ENCODE data around the gene ARPC2. TPM values are rescaled to one million over a fixed set of nuclear protein-coding genes. Genes with fewer than 3 reads are reported as not detected.
A peak's percentile ranks its signal among the peaks of the same experiment; 100 is the strongest.

The ARPC2 gene
- total and polyA plus RNA-seq, 2 of the 13 experiments (the other 11 are each of a cell fraction or from before 2014, with no cell fraction given), result 168 to 303 TPM

DNA sequence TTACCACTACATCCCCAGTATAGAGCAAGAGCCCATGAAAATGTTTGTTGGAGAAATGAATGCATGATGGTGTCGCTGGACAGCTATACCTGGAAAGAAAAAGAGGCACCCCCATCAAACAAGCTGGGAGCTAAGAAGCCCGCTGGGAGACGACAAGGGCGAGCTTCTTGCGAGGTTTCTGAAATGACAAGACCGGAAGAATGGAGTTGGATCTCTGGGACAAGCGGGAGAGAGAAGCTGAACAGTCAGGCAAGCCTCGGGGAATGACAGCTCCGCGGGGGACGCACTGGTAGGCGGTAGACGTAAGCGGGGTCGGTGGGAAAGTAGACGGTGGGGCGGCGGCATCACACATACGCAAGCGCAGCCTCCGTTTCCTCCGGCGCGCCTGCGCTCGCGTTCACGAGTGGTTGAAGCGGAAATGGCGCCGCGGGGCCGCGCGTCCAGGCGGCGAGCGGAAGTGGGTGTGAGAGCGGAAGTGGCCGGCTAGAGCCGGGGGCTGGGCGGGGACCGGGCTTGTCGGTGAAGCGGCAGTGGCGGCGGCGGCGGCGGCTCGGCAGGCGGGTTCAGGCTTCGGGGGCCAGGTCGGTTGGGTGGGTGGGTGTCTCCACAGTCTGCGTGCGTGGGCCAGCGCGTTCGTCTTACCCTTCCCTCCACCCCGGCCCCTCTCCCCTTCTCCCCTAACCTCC is at the start of gene ARPC2 (continued):
- TF ChIP-seq ZNF256 (CRISPR knock-in tag; conservative IDR thresholded peaks at IDR 0.05), result peak; percentile 34; the same call in 1 of the 2 replicates
- TF ChIP-seq AGO2 (optimal IDR thresholded peaks at IDR 0.05; ENCODE audit: low read depth, low read length), result no peak
- TF ChIP-seq FOXP1 (IDR thresholded peaks at IDR 0.05), result no peak
- TF ChIP-seq FOXP1 (CRISPR knock-in tag; IDR thresholded peaks at IDR 0.05), result no peak
- TF ChIP-seq, protein P1, sequence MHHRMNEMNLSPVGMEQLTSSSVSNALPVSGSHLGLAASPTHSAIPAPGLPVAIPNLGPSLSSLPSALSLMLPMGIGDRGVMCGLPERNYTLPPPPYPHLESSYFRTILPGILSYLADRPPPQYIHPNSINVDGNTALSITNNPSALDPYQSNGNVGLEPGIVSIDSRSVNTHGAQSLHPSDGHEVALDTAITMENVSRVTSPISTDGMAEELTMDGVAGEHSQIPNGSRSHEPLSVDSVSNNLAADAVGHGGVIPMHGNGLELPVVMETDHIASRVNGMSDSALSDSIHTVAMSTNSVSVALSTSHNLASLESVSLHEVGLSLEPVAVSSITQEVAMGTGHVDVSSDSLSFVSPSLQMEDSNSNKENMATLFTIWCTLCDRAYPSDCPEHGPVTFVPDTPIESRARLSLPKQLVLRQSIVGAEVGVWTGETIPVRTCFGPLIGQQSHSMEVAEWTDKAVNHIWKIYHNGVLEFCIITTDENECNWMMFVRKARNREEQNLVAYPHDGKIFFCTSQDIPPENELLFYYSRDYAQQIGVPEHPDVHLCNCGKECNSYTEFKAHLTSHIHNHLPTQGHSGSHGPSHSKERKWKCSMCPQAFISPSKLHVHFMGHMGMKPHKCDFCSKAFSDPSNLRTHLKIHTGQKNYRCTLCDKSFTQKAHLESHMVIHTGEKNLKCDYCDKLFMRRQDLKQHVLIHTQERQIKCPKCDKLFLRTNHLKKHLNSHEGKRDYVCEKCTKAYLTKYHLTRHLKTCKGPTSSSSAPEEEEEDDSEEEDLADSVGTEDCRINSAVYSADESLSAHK (CRISPR knock-in tag; IDR thresholded peaks at IDR 0.05; ENCODE audit: borderline replicate concordance), result peak; percentile 74; the same call in 1 of the 2 replicates
- TF ChIP-seq, protein P2, sequence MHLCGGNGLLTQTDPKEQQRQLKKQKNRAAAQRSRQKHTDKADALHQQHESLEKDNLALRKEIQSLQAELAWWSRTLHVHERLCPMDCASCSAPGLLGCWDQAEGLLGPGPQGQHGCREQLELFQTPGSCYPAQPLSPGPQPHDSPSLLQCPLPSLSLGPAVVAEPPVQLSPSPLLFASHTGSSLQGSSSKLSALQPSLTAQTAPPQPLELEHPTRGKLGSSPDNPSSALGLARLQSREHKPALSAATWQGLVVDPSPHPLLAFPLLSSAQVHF (CRISPR knock-in tag; IDR thresholded peaks at IDR 0.05), result no peak
- peak; percentile 74; the same call in 1 of the 2 replicates for TF ChIP-seq ZNF776 (CRISPR knock-in tag; IDR thresholded peaks at IDR 0.05)
- no peak for TF ChIP-seq CHD2 (IDR thresholded peaks at IDR 0.05; ENCODE audit: low read depth, low read length)
- no peak for TF ChIP-seq ZKSCAN1 (IDR thresholded peaks at IDR 0.05; ENCODE audit: low read length)
- TF ChIP-seq, protein P3, sequence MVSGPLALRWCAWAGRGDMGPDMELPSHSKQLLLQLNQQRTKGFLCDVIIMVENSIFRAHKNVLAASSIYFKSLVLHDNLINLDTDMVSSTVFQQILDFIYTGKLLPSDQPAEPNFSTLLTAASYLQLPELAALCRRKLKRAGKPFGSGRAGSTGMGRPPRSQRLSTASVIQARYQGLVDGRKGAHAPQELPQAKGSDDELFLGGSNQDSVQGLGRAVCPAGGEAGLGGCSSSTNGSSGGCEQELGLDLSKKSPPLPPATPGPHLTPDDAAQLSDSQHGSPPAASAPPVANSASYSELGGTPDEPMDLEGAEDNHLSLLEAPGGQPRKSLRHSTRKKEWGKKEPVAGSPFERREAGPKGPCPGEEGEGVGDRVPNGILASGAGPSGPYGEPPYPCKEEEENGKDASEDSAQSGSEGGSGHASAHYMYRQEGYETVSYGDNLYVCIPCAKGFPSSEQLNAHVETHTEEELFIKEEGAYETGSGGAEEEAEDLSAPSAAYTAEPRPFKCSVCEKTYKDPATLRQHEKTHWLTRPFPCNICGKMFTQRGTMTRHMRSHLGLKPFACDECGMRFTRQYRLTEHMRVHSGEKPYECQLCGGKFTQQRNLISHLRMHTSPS (CRISPR knock-in tag; IDR thresholded peaks at IDR 0.05; ENCODE audit: low read depth), result no peak; the same call in 1 of the 2 replicates
- TF ChIP-seq CENPBD1 (CRISPR knock-in tag; IDR thresholded peaks at IDR 0.05; ENCODE audit: borderline replicate concordance, low read depth), result peak; percentile 15; the same call in 1 of the 2 replicates
- no peak for TF ChIP-seq HNF4A (CRISPR knock-in tag; IDR thresholded peaks at IDR 0.05)
- no peak for TF ChIP-seq ZNF850 (CRISPR knock-in tag; conservative IDR thresholded peaks at IDR 0.05)
- peak; percentile 70 for TF ChIP-seq BCL3 (CRISPR knock-in tag; IDR thresholded peaks at IDR 0.05)
- TF ChIP-seq ZNF644 (CRISPR knock-in tag; IDR thresholded peaks at IDR 0.05; ENCODE audit: low read depth), result 0 out of 2 replicates have a peak, but pooled peaks have one; percentile 9
- TF ChIP-seq SMAD3 (CRISPR knock-in tag; IDR thresholded peaks at IDR 0.05), result peak; percentile 42; the same call in 1 of the 2 replicates
- TF ChIP-seq HMG20B (CRISPR knock-in tag; conservative IDR thresholded peaks at IDR 0.05), result no peak
- TF ChIP-seq ZNF33B (CRISPR knock-in tag; IDR thresholded peaks at IDR 0.05), result no peak
- TF ChIP-seq ATF1 (CRISPR knock-in tag; IDR thresholded peaks at IDR 0.05), result no peak
- no peak for TF ChIP-seq ZNF552 (CRISPR knock-in tag; IDR thresholded peaks at IDR 0.05; ENCODE audit: borderline replicate concordance)
- TF ChIP-seq CC2D1A (CRISPR knock-in tag; IDR thresholded peaks at IDR 0.05), result no peak
- no peak for TF ChIP-seq ZNF615 (CRISPR knock-in tag; IDR thresholded peaks at IDR 0.05; ENCODE audit: borderline replicate concordance)
- TF ChIP-seq ZZZ3 (CRISPR knock-in tag; IDR thresholded peaks at IDR 0.05; ENCODE audit: borderline replicate concordance), result 0 out of 2 replicates have a peak, but pooled peaks have one; percentile 76
- no peak for TF ChIP-seq NBN (conservative IDR thresholded peaks at IDR 0.05)
- no peak for TF ChIP-seq ZBTB42 (CRISPR knock-in tag; IDR thresholded peaks at IDR 0.05)
- TF ChIP-seq HNRNPK (IDR thresholded peaks at IDR 0.05; ENCODE audit: low read depth, low read length, poor library complexity, severe bottlenecking), result peak; percentile 90
